Vagina (tissue), 2 donors: ENCODE data around the gene ACVR2A.

ENCODE experiments used
- CTCF ChIP-seq, 3 experiments: fragments of 450-650 bp in 2 of 3; fragments of 200-600 bp in 1 of 3; sonication (generic) in 1 of 3; IDR thresholded peaks; one replicate each; pipeline ENCODE4 v1.5.1; 2017 to 2019; ENCODE audit warnings: antibody characterized with exemption in 3 of 3, mild to moderate bottlenecking in 2 of 3, moderate library complexity in 2 of 3
- POLR2A ChIP-seq, 2 donors: fragments of 450-650 bp; IDR thresholded peaks; one replicate each; pipeline ENCODE4 v1.6.1; 2017; ENCODE audit warnings: antibody characterized with exemption in 2 of 2, mild to moderate bottlenecking in 2 of 2, moderate library complexity in 2 of 2
- POLR2AphosphoS5 ChIP-seq, 2 donors: sonication (generic); formaldehyde crosslinking; IDR thresholded peaks; one replicate each; pipeline ENCODE4 v1.9.0; 2017; ENCODE audit warnings: antibody characterized with exemption in 2 of 2, mild to moderate bottlenecking in 2 of 2, low read depth in 1 of 2; ENCODE audit not compliant: insufficient read depth in 1 of 2

- TF ChIP-seq CTCF (IDR thresholded peaks at IDR 0.05) (no peak), POLR2A (IDR thresholded peaks at IDR 0.05) (no peak), POLR2AphosphoS5 (IDR thresholded peaks at IDR 0.05; ENCODE audit: insufficient read depth in 1 of 2, low read depth in 1 of 2) (no peak)
Measured at GRCh38 chr2:147808520-147808919, 36.3 kb upstream of the ACVR2A start.
